OCI-LY7 (cell line): ENCODE measurements around the gene PHACTR3.

Source experiments
- EZH2phosphoT487 ChIP-seq: fragments of 200-600 bp; sonication (generic); IDR thresholded peaks from 2 replicates; pipeline ENCODE4 v1.6.1; 2018; ENCODE audit warnings: low read depth, borderline replicate concordance, mild to moderate bottlenecking, mixed run types, antibody characterized with exemption, low read length, moderate library complexity, mixed read lengths
- TF ChIP-seq, protein P1 (sequence below): fragments of 200-600 bp; sonication (generic); conservative IDR thresholded peaks from 2 replicates; pipeline ENCODE4 v1.5.1; 2014; ENCODE audit warnings: mild to moderate bottlenecking, antibody characterized with exemption, low read length, moderate library complexity, mixed read lengths

DNA sequence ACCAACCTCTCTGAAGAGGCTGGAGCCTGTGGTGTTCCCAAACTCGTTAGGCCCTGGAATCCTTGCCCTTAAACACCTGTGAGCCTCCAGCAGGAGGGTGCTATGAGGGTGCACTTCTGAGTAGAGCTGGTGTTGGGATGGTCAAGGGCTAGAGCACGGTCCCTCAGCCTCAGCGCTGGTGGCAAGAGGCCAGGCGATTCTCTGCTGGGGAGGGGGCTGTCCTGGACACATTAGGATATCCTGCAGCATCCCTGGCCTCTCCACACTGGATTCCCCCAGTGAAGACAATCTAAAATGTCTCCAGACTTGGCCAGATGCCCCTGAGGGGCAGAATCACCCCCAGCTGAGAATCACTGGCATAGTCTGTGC lies 171.3 kb downstream of the PHACTR3 start:
- TF ChIP-seq, protein P1, sequence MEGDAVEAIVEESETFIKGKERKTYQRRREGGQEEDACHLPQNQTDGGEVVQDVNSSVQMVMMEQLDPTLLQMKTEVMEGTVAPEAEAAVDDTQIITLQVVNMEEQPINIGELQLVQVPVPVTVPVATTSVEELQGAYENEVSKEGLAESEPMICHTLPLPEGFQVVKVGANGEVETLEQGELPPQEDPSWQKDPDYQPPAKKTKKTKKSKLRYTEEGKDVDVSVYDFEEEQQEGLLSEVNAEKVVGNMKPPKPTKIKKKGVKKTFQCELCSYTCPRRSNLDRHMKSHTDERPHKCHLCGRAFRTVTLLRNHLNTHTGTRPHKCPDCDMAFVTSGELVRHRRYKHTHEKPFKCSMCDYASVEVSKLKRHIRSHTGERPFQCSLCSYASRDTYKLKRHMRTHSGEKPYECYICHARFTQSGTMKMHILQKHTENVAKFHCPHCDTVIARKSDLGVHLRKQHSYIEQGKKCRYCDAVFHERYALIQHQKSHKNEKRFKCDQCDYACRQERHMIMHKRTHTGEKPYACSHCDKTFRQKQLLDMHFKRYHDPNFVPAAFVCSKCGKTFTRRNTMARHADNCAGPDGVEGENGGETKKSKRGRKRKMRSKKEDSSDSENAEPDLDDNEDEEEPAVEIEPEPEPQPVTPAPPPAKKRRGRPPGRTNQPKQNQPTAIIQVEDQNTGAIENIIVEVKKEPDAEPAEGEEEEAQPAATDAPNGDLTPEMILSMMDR = no peak
- TF ChIP-seq EZH2phosphoT487 = no peak
